Endothelial cell of umbilical vein (primary cell): ENCODE measurements around the gene NUP214. TPM values are rescaled to one million over a fixed set of nuclear protein-coding genes. Genes with fewer than 3 reads are reported as not detected.

ENCODE experiments used
- BruUV-seq: library from RNA; stranded (reverse); fragments of 400-500 nt; replicated peaks from 2 replicates; lab custom pipeline; 2021; lab: Mats Ljungman, UMichigan
- CTCF ChIA-PET: fragments of 300-600, 350-600 bp; sonication (Branson Sonifier 250); formaldehyde crosslinking; loops from one replicate; lab custom pipeline; 2021; ENCODE audit warnings: antibody characterized with exemption, inconsistent platforms; lab: Charles Lee
- POLR2A ChIA-PET: fragments of 300-600, 350-600 bp; sonication (Branson Sonifier 250); formaldehyde crosslinking; loops from one replicate; lab custom pipeline; 2021; ENCODE audit warnings: antibody characterized with exemption, inconsistent platforms; lab: Charles Lee
- DNase-seq: peaks from one replicate; pipeline ENCODE4 v3.0.0-alpha.2; 2011; ENCODE audit warnings: low read depth, low spot score
- FAIRE-seq: peaks from 2 replicates; lab custom pipeline; 2011; peaks lifted over from hg19 to GRCh38; lab: Jason Lieb, UNC
- H2AFZ ChIP-seq: 2 replicates; pipeline ENCODE4 v1.6.0; 2012; ENCODE audit warnings: low read depth, low read length, control low read depth, inconsistent platforms
- H3K27ac ChIP-seq: 2 replicates; pipeline ENCODE4 v1.5.1; 2011; ENCODE audit warnings: low read depth, mild to moderate bottlenecking, control low read depth, low read length, moderate library complexity; ENCODE audit not compliant: insufficient read depth
- H3K27me3 ChIP-seq, 2 experiments: 2 replicates each; pipeline versions ENCODE4 v1.6.0 to v1.6.1; 2011; ENCODE audit warnings: low read length in 2 of 2, mixed read lengths in 1 of 2; ENCODE audit not compliant: control insufficient read depth in 2 of 2, insufficient read depth in 2 of 2
- H3K36me3 ChIP-seq, 2 experiments: 2 replicates in 1 of 2; 3 replicates in 1 of 2; pipeline ENCODE4 v1.5.1; 2011; ENCODE audit warnings: low read length in 2 of 2, mild to moderate bottlenecking in 1 of 2, moderate library complexity in 1 of 2; ENCODE audit not compliant: control insufficient read depth in 2 of 2, insufficient read depth in 2 of 2; ENCODE audit errors: extremely low read depth in 1 of 2
- H3K4me1 ChIP-seq: 3 replicates; pipeline ENCODE4 v1.5.1; 2011; ENCODE audit warnings: mild to moderate bottlenecking, low read length; ENCODE audit not compliant: control insufficient read depth, insufficient read depth; ENCODE audit errors: extremely low read depth
- H3K4me2 ChIP-seq: 2 replicates; pipeline ENCODE4 v1.6.1; 2011; ENCODE audit warnings: low read length, control low read depth, mixed read lengths; ENCODE audit not compliant: insufficient read depth
- H3K4me3 ChIP-seq, 3 experiments: fragments of 200-600 bp in 1 of 3; sonication (generic), shearing (Covaris generic) in 1 of 3; replicated peaks in 1 of 3; 2 replicates each; pipeline ENCODE4 v1.5.1; 2011 to 2016; ENCODE audit warnings: control low read depth in 3 of 3, low read length in 3 of 3, mild to moderate bottlenecking in 2 of 3, inconsistent platforms in 1 of 3, low read depth in 1 of 3, moderate library complexity in 1 of 3; ENCODE audit not compliant: insufficient read depth in 1 of 3
- H3K79me2 ChIP-seq: 2 replicates; pipeline ENCODE4 v1.6.0; 2012; ENCODE audit warnings: low read length, inconsistent platforms; ENCODE audit not compliant: control insufficient read depth, insufficient read depth
- H3K9ac ChIP-seq: replicated peaks from 2 replicates; pipeline ENCODE3; 2011; ENCODE audit warnings: low read length, control low read depth; ENCODE audit not compliant: insufficient read depth; ENCODE audit errors: extremely low read depth
- H3K9me1 ChIP-seq: replicated peaks from 3 replicates; pipeline ENCODE4 v1.6.0; 2011; ENCODE audit warnings: mild to moderate bottlenecking, low read length; ENCODE audit not compliant: control insufficient read depth, insufficient read depth; ENCODE audit errors: extremely low read depth
- H3K9me3 ChIP-seq: replicated peaks from 2 replicates; pipeline ENCODE4 v1.5.1; 2012; ENCODE audit warnings: low read length, inconsistent platforms; ENCODE audit not compliant: control insufficient read depth, insufficient read depth
- H4K20me1 ChIP-seq: replicated peaks from 2 replicates; pipeline ENCODE3; 2011; ENCODE audit warnings: mild to moderate bottlenecking, low read length; ENCODE audit not compliant: control insufficient read depth, insufficient read depth; ENCODE audit errors: extremely low read depth
- EZH2 ChIP-seq: IDR thresholded peaks from 2 replicates; pipeline ENCODE4 v1.6.1; 2012; ENCODE audit warnings: borderline replicate concordance, low read depth, mild to moderate bottlenecking, moderate library complexity, low read length, inconsistent platforms; ENCODE audit not compliant: severe bottlenecking
- FOS ChIP-seq: IDR thresholded peaks from 2 replicates; pipeline ENCODE4 v1.6.1; 2011; ENCODE audit warnings: mild to moderate bottlenecking, low read length, moderate library complexity, borderline replicate concordance; ENCODE audit not compliant: insufficient read depth
- JUN ChIP-seq: IDR thresholded peaks from 2 replicates; pipeline ENCODE4 v1.6.1; 2011; ENCODE audit warnings: borderline replicate concordance, low read depth; ENCODE audit not compliant: insufficient read length, insufficient read depth
- MYC ChIP-seq: IDR thresholded peaks from one replicate; pipeline ENCODE4 v1.6.1; 2011; ENCODE audit warnings: mild to moderate bottlenecking, low read depth, low read length
- POLR2AphosphoS5 ChIP-seq: IDR thresholded peaks from 2 replicates; pipeline ENCODE4 v1.6.1; 2012; ENCODE audit warnings: low read depth, mild to moderate bottlenecking, control low read depth, low read length, moderate library complexity; ENCODE audit not compliant: insufficient read depth
- dilution Hi-C: fragments of 300-500 bp; cut with MboI; formaldehyde crosslinking; loops from one replicate; pipeline ENCODE4 v1.15.0; 2019; ENCODE audit warnings: low sequenced_read_pairs; ENCODE audit not compliant: extremely low pct_ligation_motif_present
- intact Hi-C: fragments of 100-400 bp; cut with micrococcal nuclease; formaldehyde crosslinking; loops from one replicate; pipeline ENCODE4 v1.10.0; 2022
- polyA plus RNA-seq, 4 experiments: library from polyadenylated mRNA; depleted of rRNA in 3 of 4; stranded (reverse) in 3 of 4; unstranded in 1 of 4; fragments of >200 nt; gene quantifications; 2 replicates each; pipeline versions ENCODE4 v1.2.1 to v1.2.3, GENCODE V29; 2011 to 2012; ENCODE audit warnings: missing spikeins in 1 of 4
- total RNA-seq: library from RNA; stranded (reverse); gene quantifications from 2 replicates; pipeline ENCODE4 v1.2.3, GENCODE V29; 2021
- TF ChIP-seq, protein P1 (sequence below), 2 donors: IDR thresholded peaks; 1 replicate in 1 of 2; 2 replicates in 1 of 2; pipeline ENCODE4 v1.5.1; 2011; ENCODE audit warnings: low read length in 2 of 2, mild to moderate bottlenecking in 2 of 2, moderate library complexity in 2 of 2, control low read depth in 1 of 2, inconsistent platforms in 1 of 2, low read depth in 1 of 2; ENCODE audit not compliant: insufficient read depth in 1 of 2; ENCODE audit errors: extremely low read depth in 1 of 2

NUP214 gene
- total and polyA plus RNA-seq, 2 donors (not counting 3 experiments of a cell fraction or from before 2014, with no cell fraction given), result 28.7 to 65.9 TPM

DNA sequence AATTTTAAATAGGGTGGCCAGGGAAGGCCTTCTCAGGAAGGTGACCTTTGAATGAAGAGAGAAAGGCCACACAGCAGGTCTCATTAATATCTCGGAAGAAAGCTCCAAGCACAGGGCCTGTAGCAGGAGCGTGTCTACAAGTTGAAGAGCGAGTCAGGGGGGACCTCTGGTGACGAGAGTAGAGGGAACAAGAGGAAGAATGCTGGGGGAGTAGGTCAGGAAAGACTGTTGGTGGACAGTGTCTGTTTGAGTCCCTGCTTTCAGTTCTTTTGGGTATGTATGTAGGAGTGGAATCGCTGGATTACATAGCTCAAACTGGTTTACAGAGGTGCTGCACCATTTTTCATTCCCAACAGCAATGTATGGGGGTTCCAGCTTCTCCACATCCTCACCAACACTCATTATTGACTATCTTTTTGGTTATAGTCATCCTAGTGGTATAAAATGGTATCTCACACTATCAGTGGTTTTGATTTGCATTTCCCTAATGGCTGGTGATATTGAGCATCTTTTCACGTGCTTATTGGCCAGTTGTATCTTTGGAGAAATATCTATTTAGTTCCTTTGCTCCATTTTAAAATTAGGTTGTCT lies 55.8 kb downstream of the NUP214 start:
- DNase-seq (no peak), FAIRE-seq (no peak)
- H3K4me3 ChIP-seq, result no peak overlapping the region
- POLR2A ChIA-PET, result no interaction called here
- H3K9ac ChIP-seq, result no peak overlapping the region
- H3K4me2 ChIP-seq, result no peak overlapping the region
- dilution Hi-C loops, result no loop called here
- CTCF ChIA-PET, result interaction anchor here (1.0 to 9.3 kb wide), 8 partner anchors 11 to 169 kb away, joined by 3 to 280 read pairs (median 4); no protein-coding TSS in a partner anchor
- H2AFZ ChIP-seq, result no peak overlapping the region
- no peaks in the 10 kb centered on the region for H3K4me1 ChIP-seq
- H3K27ac ChIP-seq, result no peak overlapping the region
- intact Hi-C loops, result no loop called here
- peaks cover 11% of the 10 kb centered on the region in 2 experiments for H3K36me3 ChIP-seq
- H3K27me3 ChIP-seq, result no peaks in the 10 kb centered on the region
- TF ChIP-seq, protein P1, sequence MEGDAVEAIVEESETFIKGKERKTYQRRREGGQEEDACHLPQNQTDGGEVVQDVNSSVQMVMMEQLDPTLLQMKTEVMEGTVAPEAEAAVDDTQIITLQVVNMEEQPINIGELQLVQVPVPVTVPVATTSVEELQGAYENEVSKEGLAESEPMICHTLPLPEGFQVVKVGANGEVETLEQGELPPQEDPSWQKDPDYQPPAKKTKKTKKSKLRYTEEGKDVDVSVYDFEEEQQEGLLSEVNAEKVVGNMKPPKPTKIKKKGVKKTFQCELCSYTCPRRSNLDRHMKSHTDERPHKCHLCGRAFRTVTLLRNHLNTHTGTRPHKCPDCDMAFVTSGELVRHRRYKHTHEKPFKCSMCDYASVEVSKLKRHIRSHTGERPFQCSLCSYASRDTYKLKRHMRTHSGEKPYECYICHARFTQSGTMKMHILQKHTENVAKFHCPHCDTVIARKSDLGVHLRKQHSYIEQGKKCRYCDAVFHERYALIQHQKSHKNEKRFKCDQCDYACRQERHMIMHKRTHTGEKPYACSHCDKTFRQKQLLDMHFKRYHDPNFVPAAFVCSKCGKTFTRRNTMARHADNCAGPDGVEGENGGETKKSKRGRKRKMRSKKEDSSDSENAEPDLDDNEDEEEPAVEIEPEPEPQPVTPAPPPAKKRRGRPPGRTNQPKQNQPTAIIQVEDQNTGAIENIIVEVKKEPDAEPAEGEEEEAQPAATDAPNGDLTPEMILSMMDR (IDR thresholded peaks at IDR 0.05; ENCODE audit: extremely low read depth in 1 of 2, insufficient read depth in 1 of 2, low read depth in 1 of 2, low read length in 2 of 2), result peak in 1 of 2 donors; percentile 7
- no peak for TF ChIP-seq FOS
- no peak for TF ChIP-seq MYC
- TF ChIP-seq EZH2, result no peak
- TF ChIP-seq JUN, result no peak
- no peak for TF ChIP-seq POLR2AphosphoS5
- H3K9me1 ChIP-seq, result no peaks in the 10 kb centered on the region
- no peaks in the 10 kb centered on the region for H3K79me2 ChIP-seq
- no peaks in the 10 kb centered on the region for H4K20me1 ChIP-seq
- no peaks in the 10 kb centered on the region for H3K9me3 ChIP-seq
- BruUV-seq, result no TSS peak
